Skin of body (tissue), 2 donors: Measurements from ENCODE around the gene USP36. TPM values are rescaled to one million over a fixed set of nuclear protein-coding genes. Genes with fewer than 3 reads are reported as not detected.
"Not testable (repeated sequence)": the region's sequence is repeated elsewhere in the genome, so short reads cannot be mapped to it uniquely, and the experiment has no call there.

ENCODE experiments used
- DNase-seq: peaks from one replicate; lab custom pipeline; 2025; lab: John Stamatoyannopoulos, UW
- total RNA-seq: library from RNA; depleted of rRNA; stranded (reverse); fragments of >200 nt; gene quantifications from one replicate; pipeline ENCODE4 v1.2.3, GENCODE V29; 2014

The USP36 gene
- total RNA-seq: 43.3 TPM

GRCh38 chr17:78840780-78841611, at the start of gene USP36:
Gene USP36 (minus strand): TSS chr17:78840814. CDS start chr17:78836363, 4,451 bp downstream.
- DNase-seq: peak; percentile 99

- not testable (repeated sequence) for DNase-seq
These were observed 49.5 kb upstream of the USP36 start for GRCh38 chr17:78890096-78890495.

- no peak for DNase-seq
These were observed 48.9 kb upstream of the USP36 start for GRCh38 chr17:78889531-78889930.

DNA sequence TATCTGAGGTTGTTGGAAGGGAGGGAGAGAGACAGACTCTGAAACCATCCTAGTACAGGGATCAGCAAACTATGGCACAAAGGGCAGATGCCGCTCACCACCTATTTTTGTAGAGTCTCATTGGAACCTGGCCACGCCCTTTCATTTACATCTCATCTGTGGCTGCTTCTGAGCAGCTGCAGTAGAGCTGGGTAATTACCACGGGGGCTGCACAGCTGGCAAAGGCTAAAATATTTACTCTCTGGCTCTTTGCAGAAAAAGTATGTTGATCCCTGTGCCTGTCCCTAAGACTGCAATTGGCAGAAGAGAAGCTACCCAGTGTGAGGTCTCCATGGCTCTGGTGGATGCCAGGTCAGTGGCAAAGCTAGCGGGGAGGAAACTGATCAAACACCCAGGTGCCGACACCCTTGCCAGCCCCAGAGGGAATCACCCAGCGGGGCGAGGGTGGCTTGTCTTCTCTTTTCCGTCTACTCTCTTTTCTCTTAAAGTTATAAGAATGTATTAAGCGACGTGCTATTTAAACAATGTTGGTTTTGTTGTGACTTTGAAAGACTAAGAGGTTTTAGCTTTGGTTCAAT, 48.4 kb upstream of the USP36 start:
- DNase-seq: no peak

GRCh38 chr17:78886954-78887353, 46.3 kb upstream of the USP36 start:
- no peak for DNase-seq

- DNase-seq: no peak
These were observed 45.3 kb upstream of the USP36 start for GRCh38 chr17:78885956-78886355.

- DNase-seq: no peak
These were observed 44.5 kb upstream of the USP36 start for GRCh38 chr17:78884876-78885667.

DNA sequence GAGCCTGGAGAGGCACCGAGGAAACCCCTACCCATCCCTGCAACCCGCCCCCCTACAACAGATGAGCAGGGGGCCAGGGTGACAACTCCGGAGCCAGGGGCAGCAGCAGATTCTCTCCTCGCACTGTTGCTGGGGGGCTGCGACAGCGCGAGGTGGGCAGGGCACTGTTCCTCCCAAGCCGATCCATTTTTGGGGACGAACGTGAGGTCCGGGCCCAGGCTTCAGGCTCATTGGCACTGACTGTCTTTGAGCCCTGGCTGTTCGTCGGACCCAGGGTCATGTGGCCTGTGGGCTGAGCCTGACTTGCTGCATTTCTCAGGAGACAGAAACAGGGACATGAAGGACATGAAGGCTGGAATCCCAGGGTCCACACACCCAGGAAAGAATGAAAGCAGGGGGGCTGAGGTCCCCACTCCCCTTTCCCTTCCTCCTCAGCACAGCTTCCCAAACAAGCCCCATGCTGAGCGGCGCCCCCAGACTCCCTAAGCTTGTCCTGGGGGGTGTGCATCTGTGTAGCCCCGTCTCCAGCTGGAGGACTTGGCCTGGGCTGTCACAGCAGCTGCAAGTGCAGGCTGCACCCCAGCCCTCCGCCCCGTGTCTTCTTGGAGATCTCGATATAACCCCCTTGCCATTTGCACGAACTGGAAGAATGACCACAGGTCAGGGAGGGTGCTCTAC, 43.7 kb upstream of the USP36 start:
- no peak for DNase-seq

GRCh38 chr17:78883533-78884131, 43.0 kb upstream of the USP36 start:
- DNase-seq: peak; percentile 94

DNA sequence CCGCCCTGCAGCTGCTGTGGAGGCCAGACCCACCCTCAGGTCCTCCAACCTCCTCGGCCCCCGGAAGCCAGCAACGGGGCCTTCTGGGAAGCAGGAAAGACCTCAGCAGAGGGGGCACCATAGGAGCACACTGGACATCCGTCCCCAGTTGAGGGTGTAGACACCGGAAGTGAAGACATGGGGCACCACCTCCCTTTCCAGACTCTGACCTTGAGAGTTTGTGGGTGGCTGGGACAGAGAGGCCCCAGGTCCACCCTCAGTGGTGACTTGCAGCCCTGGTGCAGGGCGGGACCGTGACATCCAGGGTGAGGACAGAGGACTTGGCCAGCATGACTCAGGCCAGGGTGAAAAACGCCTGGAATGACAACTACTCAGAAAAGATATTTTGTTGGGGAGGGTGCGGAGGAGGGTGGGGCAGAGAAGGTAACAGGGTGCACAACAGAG, 42.5 kb upstream of the USP36 start:
- DNase-seq: peak; percentile 78

DNA sequence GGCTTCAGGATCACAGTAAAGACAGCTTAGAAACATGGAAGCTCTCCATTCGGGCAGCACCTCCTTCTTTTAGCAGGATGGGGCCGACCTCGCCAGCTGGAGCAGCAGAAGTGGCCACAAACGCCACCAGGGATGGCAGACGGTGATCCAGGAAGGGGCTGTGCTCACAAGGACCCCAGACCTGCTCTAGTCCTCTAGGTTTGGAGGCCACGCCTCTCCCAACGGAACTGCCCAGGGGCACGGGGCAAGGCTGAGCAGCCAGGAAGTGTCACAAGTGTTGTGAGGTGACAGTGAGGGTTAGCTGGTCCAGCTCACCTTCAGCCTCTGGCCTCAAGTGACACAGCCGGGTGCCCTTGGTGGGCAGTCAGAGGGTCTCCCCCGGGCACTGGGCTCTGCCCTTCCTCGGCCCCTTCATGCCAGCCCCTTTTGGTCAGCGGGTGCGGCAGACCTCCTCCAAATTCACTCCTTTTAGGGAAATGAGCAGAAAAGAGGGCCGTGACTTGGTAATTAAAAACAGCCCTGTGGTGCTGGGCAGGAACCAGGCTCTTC, 42.0 kb upstream of the USP36 start:
- no peak for DNase-seq

- DNase-seq: peak; percentile 94
These were observed 39.1 kb upstream of the USP36 start for GRCh38 chr17:78879635-78880186.

GRCh38 chr17:78878871-78879527, 38.4 kb upstream of the USP36 start:
- no peak for DNase-seq

DNA sequence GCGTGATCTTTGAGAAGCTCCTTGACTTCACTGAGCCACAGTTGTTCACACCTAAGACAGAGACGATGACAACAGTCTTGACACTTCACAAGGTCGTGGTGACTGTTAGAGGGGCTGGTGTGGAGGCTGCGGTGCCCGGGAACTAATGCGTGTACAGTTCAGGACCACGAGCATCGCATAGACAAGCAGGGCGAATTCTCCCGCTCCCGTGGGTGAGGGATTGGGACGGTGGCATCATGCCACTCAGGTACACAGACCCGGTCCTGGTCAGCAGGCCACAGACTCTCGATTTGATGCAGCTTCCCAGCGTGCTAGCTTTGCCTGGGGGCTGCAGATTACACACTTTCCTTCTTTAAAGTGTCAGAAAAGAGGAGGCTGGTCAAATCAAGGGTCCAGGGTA, 37.6 kb upstream of the USP36 start:
- DNase-seq: no peak

DNA sequence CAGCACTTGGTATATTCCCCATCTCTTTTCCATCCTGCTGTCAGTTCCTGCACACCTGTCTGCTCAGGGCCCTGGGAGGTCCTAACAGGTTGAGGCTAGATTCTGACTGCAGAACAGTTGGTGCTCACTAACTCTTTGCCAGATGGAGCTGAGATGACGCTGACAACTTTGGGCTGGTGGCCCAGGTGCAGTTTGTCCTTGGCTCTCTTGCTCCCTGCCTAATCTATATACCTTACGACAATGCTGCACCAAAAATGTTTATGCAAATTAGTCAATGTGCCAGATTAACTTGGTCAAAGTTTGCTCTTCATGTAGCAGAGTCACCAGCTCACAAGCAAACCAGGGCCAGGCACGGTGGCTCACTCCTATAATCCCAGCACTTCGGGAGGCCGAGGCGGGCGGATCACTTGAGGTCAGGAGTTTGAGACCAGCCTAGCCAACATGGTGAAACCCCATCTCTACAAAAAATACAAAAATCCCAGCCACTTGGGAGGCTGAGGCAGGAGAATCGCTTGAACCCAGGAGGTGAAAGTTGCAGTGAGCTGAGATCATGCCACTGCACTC, 36.4 kb upstream of the USP36 start:
- not testable (repeated sequence) for DNase-seq

DNA sequence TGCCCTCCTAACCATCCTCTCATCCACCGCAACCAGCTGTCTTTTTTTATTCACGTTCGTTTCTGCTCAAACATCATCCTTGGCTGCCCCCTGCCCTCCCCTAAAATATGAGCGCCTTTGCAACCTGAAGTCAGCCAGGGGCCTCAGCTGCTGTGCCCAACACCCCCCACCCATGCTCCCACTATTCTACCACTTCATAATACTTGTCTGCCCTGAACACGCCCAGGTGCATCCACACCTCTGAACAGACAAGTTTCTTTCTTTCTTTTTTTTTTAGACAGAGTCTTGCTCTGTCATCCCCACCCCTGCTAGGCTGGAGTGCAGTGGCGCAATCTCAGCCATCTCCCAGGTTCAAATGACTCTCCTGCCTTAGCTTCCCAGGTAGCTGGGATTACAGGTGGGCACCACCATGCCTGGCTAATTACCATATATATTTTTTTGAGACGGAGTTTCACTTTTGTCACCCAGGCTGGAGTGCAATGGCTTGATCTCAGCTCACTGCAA, 35.5 kb upstream of the USP36 start:
- no peak for DNase-seq

DNA sequence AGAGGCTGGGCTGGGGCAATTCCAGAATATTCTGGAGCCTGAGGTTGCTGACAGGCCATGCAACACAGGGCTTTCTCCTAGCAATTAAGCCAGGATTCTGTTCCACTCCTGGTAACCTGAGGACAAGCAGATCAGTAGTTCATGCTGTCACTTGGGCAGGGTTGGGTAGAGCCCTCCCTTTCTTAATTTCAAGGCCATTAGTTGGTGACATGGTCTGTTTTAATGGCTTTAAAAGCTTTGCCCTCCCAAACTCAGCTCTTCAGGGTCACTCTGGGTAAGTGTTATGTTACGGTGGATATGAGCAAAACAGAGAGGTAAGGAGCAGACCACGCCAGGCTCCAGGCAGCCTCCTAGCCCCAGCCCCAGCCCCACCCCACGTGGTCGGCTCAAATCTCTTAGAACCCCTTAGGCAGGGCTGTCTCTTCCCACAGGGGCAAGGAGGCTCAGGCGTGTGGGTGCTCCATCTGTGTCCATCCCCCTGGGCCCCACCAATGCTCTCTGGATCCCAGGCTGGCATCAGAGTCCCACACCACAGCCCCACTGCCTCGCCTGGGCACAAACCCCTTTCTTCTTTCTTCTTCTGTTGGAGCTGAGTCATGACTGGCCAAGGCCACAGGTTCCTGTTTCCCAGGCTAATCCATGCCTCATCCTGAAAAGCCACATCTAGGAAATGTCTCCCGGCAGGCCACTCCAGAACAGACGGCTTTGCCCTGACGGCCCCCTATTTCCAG, 34.9 kb upstream of the USP36 start:
- DNase-seq: no peak

GRCh38 chr17:78873519-78874340, 33.1 kb upstream of the USP36 start:
- DNase-seq: no peak
